Natural killer cell (primary cell): Measurements from ENCODE around the gene KIAA1328. TPM values are rescaled to one million over a fixed set of nuclear protein-coding genes. Genes with fewer than 3 reads are reported as not detected.

Experiments used
- ATAC-seq, 3 donors: fragments of 150-1000 bp in 2 of 3; fragments of 200-7000 bp in 1 of 3; cut with Tn5 transposase; 1 replicate in 1 of 3; 2 replicates in 2 of 3; pipeline ENCODE4 v1.10.0; 2021; ENCODE audit warnings: mild to moderate bottlenecking in 2 of 3, moderate library complexity in 2 of 3
- DNase-seq, 2 donors: peaks; one replicate each; pipeline versions ENCODE4 v3.0.0 to v3.0.0-alpha.2; 2013 to 2021; ENCODE audit warnings: mixed read lengths in 1 of 2
- H3K27ac ChIP-seq: one replicate; pipeline ENCODE4 v1.5.1; 2013; ENCODE audit warnings: mild to moderate bottlenecking, low read length
- H3K27me3 ChIP-seq: one replicate; pipeline ENCODE4 v1.6.1; 2013; ENCODE audit warnings: low read length; ENCODE audit not compliant: control insufficient read depth, insufficient read depth
- H3K36me3 ChIP-seq: one replicate; pipeline ENCODE4 v1.6.1; 2013; ENCODE audit warnings: low read length; ENCODE audit not compliant: control insufficient read depth, insufficient read depth
- H3K4me1 ChIP-seq: one replicate; pipeline ENCODE4 v1.6.1; 2013; ENCODE audit warnings: low read length; ENCODE audit not compliant: control insufficient read depth, insufficient read depth
- H3K4me3 ChIP-seq: one replicate; pipeline ENCODE4 v1.5.1; 2013; ENCODE audit warnings: low read length
- H3K9me3 ChIP-seq: one replicate; pipeline ENCODE4 v1.6.1; 2013; ENCODE audit warnings: low read length; ENCODE audit not compliant: control insufficient read depth, insufficient read depth
- H3K27ac Mint-ChIP-seq, 2 donors: one replicate each; pipeline ENCODE4 v1.8.0; 2022; ENCODE audit warnings: mild to moderate bottlenecking in 2 of 2, mixed read lengths in 2 of 2, moderate library complexity in 1 of 2
- H3K27me3 Mint-ChIP-seq, 2 donors: one replicate each; pipeline ENCODE4 v1.8.0; 2022; ENCODE audit warnings: low read depth in 2 of 2, mixed read lengths in 2 of 2
- H3K36me3 Mint-ChIP-seq: one replicate; pipeline ENCODE4 v1.8.0; 2022; ENCODE audit warnings: mixed read lengths
- H3K4me1 Mint-ChIP-seq, 2 donors: one replicate each; pipeline ENCODE4 v1.8.0; 2022; ENCODE audit warnings: mixed read lengths in 2 of 2
- H3K4me3 Mint-ChIP-seq: one replicate; pipeline ENCODE4 v1.8.0; 2022; ENCODE audit warnings: mild to moderate bottlenecking, moderate library complexity, mixed read lengths
- H3K9me3 Mint-ChIP-seq, 2 donors: one replicate each; pipeline ENCODE4 v1.8.0; 2022; ENCODE audit warnings: mixed read lengths in 2 of 2
- CTCF ChIP-seq: fragments of 200-600 bp; IDR thresholded peaks from one replicate; pipeline ENCODE4 v1.8.0; 2022; ENCODE audit warnings: antibody characterized with exemption
- WGBS: methylation state at CpG from one replicate; pipeline ENCODE4 v1.1.7; 2013; ENCODE audit warnings: missing lambda C conversion rate; ENCODE audit not compliant: insufficient coverage; 5-methylcytosine and 5-hydroxymethylcytosine counted together
- intact Hi-C: fragments of 100-400 bp; cut with micrococcal nuclease; formaldehyde crosslinking; loops from one replicate; pipeline ENCODE4 v1.14.2; 2022
- total RNA-seq, 4 donors: library from RNA; stranded (reverse); fragments of 120-200 nt in 1 of 4; gene quantifications; one replicate each; pipeline versions ENCODE4 v1.2.3 to v1.2.4, GENCODE V29; 2013 to 2022

The KIAA1328 gene
- total RNA-seq, 3 donors from 2014 or later (not counting 1 experiment from before 2014, with no cell fraction given), result 12.3 to 14.3 (median 13.2) TPM

- no peak for TF ChIP-seq CTCF
- Mint-ChIP-seq H3K27ac (no peak overlapping the region), H3K27me3 (peaks cover 35 to 37% of the 10 kb centered on the region in 2 donors), H3K4me1 (peaks cover 0 to 4% of the 10 kb centered on the region in 2 donors), H3K9me3 (no peaks in the 10 kb centered on the region), H3K4me3 (peak overlapping the region; percentile 4), H3K36me3 (no peaks in the 10 kb centered on the region)
- H3K27me3 ChIP-seq, result peaks cover 7% of the 10 kb centered on the region
- H3K27ac ChIP-seq, result no peak overlapping the region
- ATAC-seq (no peak), DNase-seq (no peak)
- WGBS, result 65% methylated on average over 12 of the region's 12 CpGs
- H3K4me1 ChIP-seq, result no peaks in the 10 kb centered on the region
- no peaks in the 10 kb centered on the region for H3K36me3 ChIP-seq
- no peak overlapping the region for H3K4me3 ChIP-seq
- no peaks in the 10 kb centered on the region for H3K9me3 ChIP-seq
- intact Hi-C loops, result no loop called here
Measured at GRCh38 chr18:37252854-37253393, 424.0 kb downstream of the KIAA1328 start.

- TF ChIP-seq CTCF, result no peak
- Histone ChIP-seq H3K4me3 (no peak overlapping the region), H3K27ac (no peak overlapping the region), H3K27me3 (peaks cover 7% of the 10 kb centered on the region), H3K9me3 (no peaks in the 10 kb centered on the region), H3K4me1 (no peaks in the 10 kb centered on the region), H3K36me3 (no peaks in the 10 kb centered on the region)
- intact Hi-C loops, result no loop called here
- no peak for DNase-seq
- no peak for ATAC-seq
- Mint-ChIP-seq H3K9me3 (no peaks in the 10 kb centered on the region), H3K4me1 (peaks cover 0 to 4% of the 10 kb centered on the region in 2 donors), H3K4me3 (no peak overlapping the region), H3K27me3 (peaks cover 36 to 41% of the 10 kb centered on the region in 2 donors), H3K36me3 (no peaks in the 10 kb centered on the region), H3K27ac (no peak overlapping the region)
- 7% methylated on average over 83 of the region's 83 CpGs for WGBS
Measured at GRCh38 chr18:37253394-37254235, 424.7 kb downstream of the KIAA1328 start.

GRCh38 chr18:37254236-37254754 is 425.4 kb downstream of the KIAA1328 start:
- peaks cover 0 to 4% of the 10 kb centered on the region in 2 donors for H3K4me1 Mint-ChIP-seq
- H3K27ac Mint-ChIP-seq, result no peak overlapping the region
- H3K36me3 Mint-ChIP-seq, result no peaks in the 10 kb centered on the region
- H3K4me3 ChIP-seq, result no peak overlapping the region
- DNase-seq, result no peak
- H3K27me3 ChIP-seq, result peaks cover 7% of the 10 kb centered on the region
- no peaks in the 10 kb centered on the region for H3K4me1 ChIP-seq
- H3K36me3 ChIP-seq, result no peaks in the 10 kb centered on the region
- 8% methylated on average over 49 of the region's 49 CpGs for WGBS
- no peak for TF ChIP-seq CTCF
- no peaks in the 10 kb centered on the region for H3K9me3 Mint-ChIP-seq
- no peak for ATAC-seq
- H3K9me3 ChIP-seq, result no peaks in the 10 kb centered on the region
- H3K4me3 Mint-ChIP-seq, result peak overlapping the region; percentile 66
- intact Hi-C loops, result no loop called here
- H3K27me3 Mint-ChIP-seq, result peaks cover 36 to 41% of the 10 kb centered on the region in 2 donors
- H3K27ac ChIP-seq, result no peak overlapping the region
